ENCODE results near the gene SZT2. TPM values are rescaled to one million over a fixed set of nuclear protein-coding genes. Genes with fewer than 3 reads are reported as not detected.
A peak's percentile ranks its signal among the peaks of the same experiment; 100 is the strongest.
"Not testable (repeated sequence)": the region's sequence is repeated elsewhere in the genome, so short reads cannot be mapped to it uniquely, and the experiment has no call there.

SZT2 gene
- total and polyA plus RNA-seq, 4 experiments from 2014 or later: 0.69 to 153 (median 72.1) TPM

DNA sequence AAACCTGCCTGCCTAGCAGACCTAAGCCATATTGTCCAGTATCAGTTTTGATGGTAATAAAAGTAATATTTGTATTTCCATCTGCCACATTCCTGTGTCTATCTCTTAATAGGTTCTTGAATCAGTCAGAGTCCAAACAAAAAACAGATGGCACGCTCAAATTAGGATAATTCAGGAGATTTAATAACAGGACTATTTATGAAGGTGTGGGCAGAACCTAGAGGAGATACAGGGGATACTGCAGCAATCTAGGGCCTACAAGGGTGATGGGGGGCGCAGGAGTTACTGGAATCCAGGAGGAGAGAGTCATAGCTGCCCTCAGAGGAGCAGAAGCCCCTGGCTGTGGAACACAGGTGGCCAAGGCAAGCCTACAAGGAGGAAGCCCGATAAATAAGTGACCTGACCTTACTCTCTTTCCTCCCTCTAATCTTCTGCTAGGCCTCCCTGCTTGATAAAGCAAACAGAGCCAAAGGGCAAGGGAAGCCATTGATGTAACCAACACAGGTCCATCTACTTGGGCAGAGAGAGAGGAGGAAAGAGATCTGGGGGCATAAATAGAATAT is 75.9 kb downstream of the SZT2 start:
- Histone ChIP-seq H3K9me3 (ENCODE audit: control insufficient read depth in 1 of 2, low read length in 2 of 2) (no peaks in the 10 kb centered on the region), H3K36me3 (ENCODE audit: insufficient read depth, low read length) (no peaks in the 10 kb centered on the region), H3K27me3 (ENCODE audit: insufficient read depth, low read length) (no peaks in the 10 kb centered on the region), H3K27ac (ENCODE audit: low read depth, low read length) (no peak overlapping the region), H3K4me1 (ENCODE audit: insufficient read depth, low read length) (peaks cover 4% of the 10 kb centered on the region), H3K4me3 (ENCODE audit: low read length in 2 of 2) (no peak overlapping the region)
- no peaks in the 10 kb centered on the region for H3K27me3 Mint-ChIP-seq
- no peak overlapping the region for H3K4me3 Mint-ChIP-seq
- no peaks in the 10 kb centered on the region for H3K36me3 Mint-ChIP-seq
- peaks cover 0 to 1% (median 0%) of the 10 kb centered on the region in 8 donors for H3K9me3 Mint-ChIP-seq
- H3K4me1 Mint-ChIP-seq: peaks cover 4 to 8% (median 7%) of the 10 kb centered on the region in 4 donors
- no peak for DNase-seq
- H3K27ac Mint-ChIP-seq: peak overlapping the region in 1 of 7 donors; percentile 14
- POLR2A ChIA-PET (ENCODE audit: partially characterized antibody): no interaction called here
- intact Hi-C loops (cut with micrococcal nuclease): no loop called here
- CTCF ChIA-PET (ENCODE audit: partially characterized antibody): no interaction called here

DNA sequence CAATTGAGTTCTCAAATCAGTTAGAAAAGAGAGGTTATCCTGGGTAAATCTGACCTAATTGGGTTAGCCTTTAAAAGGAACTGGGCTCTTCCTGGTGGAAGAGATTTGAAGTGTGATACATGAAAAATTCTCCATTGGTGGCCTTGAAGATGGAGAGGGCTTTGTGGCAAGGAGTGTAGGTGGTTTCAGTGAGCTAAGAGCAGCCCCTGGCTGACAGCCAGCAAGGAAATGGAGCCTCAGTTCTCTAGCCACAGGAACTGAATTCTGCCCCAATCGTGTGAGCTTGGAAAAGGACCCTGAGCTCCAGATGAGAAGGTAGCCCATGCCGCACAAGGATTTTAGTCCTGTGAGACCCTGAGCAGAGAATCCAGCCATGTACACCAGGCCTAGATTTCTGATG is 76.7 kb downstream of the SZT2 start:
- H3K4me1 ChIP-seq (ENCODE audit: insufficient read depth, low read length): peaks cover 4% of the 10 kb centered on the region
- DNase-seq: no peak
- no peaks in the 10 kb centered on the region for H3K36me3 Mint-ChIP-seq
- H3K9me3 Mint-ChIP-seq: no peaks in the 10 kb centered on the region
- no peak overlapping the region for H3K27ac ChIP-seq (ENCODE audit: low read depth, low read length)
- H3K27ac Mint-ChIP-seq: peak overlapping the region in 1 of 7 donors; percentile 31
- no peaks in the 10 kb centered on the region for H3K27me3 ChIP-seq (ENCODE audit: insufficient read depth, low read length)
- peak overlapping the region in 1 of 8 donors; percentile 45 for H3K4me3 Mint-ChIP-seq
- peaks cover 4 to 8% (median 7%) of the 10 kb centered on the region in 4 donors for H3K4me1 Mint-ChIP-seq
- no peaks in the 10 kb centered on the region for H3K27me3 Mint-ChIP-seq
- no peaks in the 10 kb centered on the region for H3K36me3 ChIP-seq (ENCODE audit: insufficient read depth, low read length)
- H3K4me3 ChIP-seq (ENCODE audit: low read length in 2 of 2): no peak overlapping the region
- CTCF ChIA-PET (ENCODE audit: partially characterized antibody): no interaction called here
- POLR2A ChIA-PET (ENCODE audit: partially characterized antibody): no interaction called here
- intact Hi-C loops (cut with micrococcal nuclease): no loop called here
- H3K9me3 ChIP-seq (ENCODE audit: control insufficient read depth in 1 of 2, low read length in 2 of 2): no peaks in the 10 kb centered on the region

- H3K4me1 Mint-ChIP-seq: peaks cover 4 to 8% (median 7%) of the 10 kb centered on the region in 4 donors
- no peaks in the 10 kb centered on the region for H3K36me3 Mint-ChIP-seq
- H3K27ac Mint-ChIP-seq: peak overlapping the region in 1 of 7 donors; percentile 48
- H3K4me1 ChIP-seq (ENCODE audit: insufficient read depth, low read length): peaks cover 4% of the 10 kb centered on the region
- H3K4me3 Mint-ChIP-seq: no peak overlapping the region
- H3K27me3 Mint-ChIP-seq: no peaks in the 10 kb centered on the region
- H3K27me3 ChIP-seq (ENCODE audit: insufficient read depth, low read length): no peaks in the 10 kb centered on the region
- no peaks in the 10 kb centered on the region for H3K36me3 ChIP-seq (ENCODE audit: insufficient read depth, low read length)
- DNase-seq: no peak
- H3K9me3 ChIP-seq (ENCODE audit: control insufficient read depth in 1 of 2, low read length in 2 of 2): no peaks in the 10 kb centered on the region
- intact Hi-C loops (cut with micrococcal nuclease): no loop called here
- CTCF ChIA-PET (ENCODE audit: partially characterized antibody): interaction anchor here (1.5 kb wide), 1 partner anchor 13 kb away, joined by 3 read pairs; no protein-coding TSS in a partner anchor
- no peak overlapping the region for H3K4me3 ChIP-seq (ENCODE audit: low read length in 2 of 2)
- POLR2A ChIA-PET (ENCODE audit: partially characterized antibody): no interaction called here
- no peak overlapping the region for H3K27ac ChIP-seq (ENCODE audit: low read depth, low read length)
- H3K9me3 Mint-ChIP-seq: no peaks in the 10 kb centered on the region
Observed at GRCh38 chr1:43468414-43468813, 78.7 kb downstream of the SZT2 start.

DNA sequence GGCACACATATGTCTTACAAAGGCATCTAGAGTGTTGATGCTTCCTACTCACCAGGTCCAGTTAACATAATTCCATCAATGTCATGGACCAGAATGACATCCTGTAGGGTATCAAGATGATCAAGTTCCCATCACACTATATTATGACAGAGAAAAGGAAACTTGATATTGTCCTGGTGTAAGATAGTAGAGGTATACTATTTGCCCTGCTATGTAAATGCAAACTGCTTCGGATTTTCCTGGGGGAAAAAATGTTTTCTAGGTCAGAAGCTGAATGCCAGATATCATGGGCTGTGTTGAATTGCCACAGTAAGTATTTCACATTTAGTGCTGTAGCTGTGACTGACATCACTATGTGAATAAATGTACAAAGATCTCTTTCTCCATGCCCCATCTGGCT is 80.2 kb downstream of the SZT2 start:
- intact Hi-C loops (cut with micrococcal nuclease): no loop called here
- Mint-ChIP-seq H3K9me3 (no peaks in the 10 kb centered on the region), H3K4me3 (no peak overlapping the region), H3K36me3 (no peaks in the 10 kb centered on the region), H3K27ac (no peak overlapping the region), H3K27me3 (peaks cover 2 to 5% of the 10 kb centered on the region in 2 donors), H3K4me1 (peaks cover 4 to 8% (median 7%) of the 10 kb centered on the region in 4 donors)
- H3K4me1 ChIP-seq (ENCODE audit: insufficient read depth, low read length): peaks cover 4% of the 10 kb centered on the region
- no peak overlapping the region for H3K27ac ChIP-seq (ENCODE audit: low read depth, low read length)
- no peaks in the 10 kb centered on the region for H3K9me3 ChIP-seq (ENCODE audit: control insufficient read depth in 1 of 2, low read length in 2 of 2)
- no peaks in the 10 kb centered on the region for H3K36me3 ChIP-seq (ENCODE audit: insufficient read depth, low read length)
- ChIA-PET CTCF (ENCODE audit: partially characterized antibody) (no interaction called here), POLR2A (ENCODE audit: partially characterized antibody) (no interaction called here)
- no peak overlapping the region for H3K4me3 ChIP-seq (ENCODE audit: low read length in 2 of 2)
- DNase-seq: no peak
- no peaks in the 10 kb centered on the region for H3K27me3 ChIP-seq (ENCODE audit: insufficient read depth, low read length)

DNA sequence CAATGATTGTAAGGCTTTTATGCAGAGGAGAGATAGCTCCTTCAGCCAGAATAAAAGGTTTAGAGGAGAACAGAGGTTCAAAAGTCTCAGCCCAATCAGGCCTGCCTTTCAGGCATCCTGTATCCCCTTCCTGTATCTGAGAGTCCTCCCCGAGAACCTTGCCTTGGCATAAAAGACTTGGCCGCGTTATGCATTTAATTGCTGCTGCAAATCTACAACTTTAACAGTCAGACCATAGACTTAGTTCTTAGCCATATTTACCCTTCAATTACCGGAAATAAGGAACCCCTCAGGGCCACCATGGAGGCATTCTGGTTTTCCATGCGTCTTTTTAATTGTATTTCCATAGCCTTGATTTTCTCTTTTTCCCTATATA is 82.4 kb downstream of the SZT2 start:
- POLR2A ChIA-PET (ENCODE audit: partially characterized antibody): no interaction called here

GRCh38 chr1:43472463-43473151 is 82.9 kb downstream of the SZT2 start:
- H3K27me3 ChIP-seq (ENCODE audit: insufficient read depth, low read length); H3K4me1 ChIP-seq (ENCODE audit: insufficient read depth, low read length); H3K36me3 ChIP-seq (ENCODE audit: insufficient read depth, low read length); H3K9me3 ChIP-seq (ENCODE audit: control insufficient read depth in 1 of 2, low read length in 2 of 2); intact Hi-C loops (cut with micrococcal nuclease); DNase-seq; H3K27ac ChIP-seq (ENCODE audit: low read depth, low read length); H3K27me3 Mint-ChIP-seq; H3K4me3 ChIP-seq (ENCODE audit: low read length in 2 of 2); H3K9me3 Mint-ChIP-seq; H3K4me3 Mint-ChIP-seq; POLR2A ChIA-PET (ENCODE audit: partially characterized antibody); H3K36me3 Mint-ChIP-seq; CTCF ChIA-PET (ENCODE audit: partially characterized antibody); H3K4me1 Mint-ChIP-seq: not testable (repeated sequence)
- H3K27ac Mint-ChIP-seq: peak overlapping the region in 1 of 7 donors; percentile 9

More for the DNA sequence above, 82.4 kb downstream of the SZT2 start:
- peaks cover 2 to 8% of the 10 kb centered on the region in 2 donors for H3K27me3 Mint-ChIP-seq
- CTCF ChIA-PET (ENCODE audit: partially characterized antibody): no interaction called here
- no peaks in the 10 kb centered on the region for H3K27me3 ChIP-seq (ENCODE audit: insufficient read depth, low read length)
- H3K9me3 ChIP-seq (ENCODE audit: control insufficient read depth in 1 of 2, low read length in 2 of 2): no peaks in the 10 kb centered on the region
- no peaks in the 10 kb centered on the region for H3K36me3 ChIP-seq (ENCODE audit: insufficient read depth, low read length)
- H3K9me3 Mint-ChIP-seq: no peaks in the 10 kb centered on the region
- no peak overlapping the region for H3K27ac Mint-ChIP-seq
- no peak overlapping the region for H3K4me3 Mint-ChIP-seq
- H3K4me1 Mint-ChIP-seq: no peaks in the 10 kb centered on the region
- H3K4me3 ChIP-seq (ENCODE audit: low read length in 2 of 2): no peak overlapping the region
- H3K4me1 ChIP-seq (ENCODE audit: insufficient read depth, low read length): no peaks in the 10 kb centered on the region
- no peak overlapping the region for H3K27ac ChIP-seq (ENCODE audit: low read depth, low read length)
- no peaks in the 10 kb centered on the region for H3K36me3 Mint-ChIP-seq
- DNase-seq: no peak
- intact Hi-C loops (cut with micrococcal nuclease): no loop called here

DNA sequence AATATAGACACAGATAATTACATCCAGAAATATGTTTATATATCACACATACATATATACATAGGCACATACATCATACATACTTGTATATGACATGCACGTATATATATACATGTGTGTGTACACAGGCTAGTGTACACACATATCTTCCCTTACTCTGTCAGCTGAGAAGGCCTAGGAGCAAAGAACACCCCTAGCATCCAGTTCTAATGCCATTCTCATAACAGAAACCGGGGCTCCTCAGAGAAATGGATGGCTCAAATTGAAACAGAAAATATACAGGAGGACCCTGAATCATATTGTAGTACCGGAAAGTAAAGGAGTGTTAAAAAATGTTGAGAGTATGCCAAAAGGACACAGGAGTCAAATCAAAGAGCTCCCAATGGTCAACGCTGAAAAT is 83.8 kb downstream of the SZT2 start:
- H3K4me1 Mint-ChIP-seq: no peaks in the 10 kb centered on the region
- CTCF ChIA-PET (ENCODE audit: partially characterized antibody): no interaction called here

More for the DNA sequence above, 83.8 kb downstream of the SZT2 start:
- Mint-ChIP-seq H3K9me3 (no peaks in the 10 kb centered on the region), H3K27me3 (peaks cover 2 to 8% of the 10 kb centered on the region in 2 donors), H3K27ac (no peak overlapping the region), H3K4me3 (no peak overlapping the region), H3K36me3 (no peaks in the 10 kb centered on the region)
- Histone ChIP-seq H3K27ac (ENCODE audit: low read depth, low read length) (no peak overlapping the region), H3K27me3 (ENCODE audit: insufficient read depth, low read length) (no peaks in the 10 kb centered on the region), H3K9me3 (ENCODE audit: control insufficient read depth in 1 of 2, low read length in 2 of 2) (no peaks in the 10 kb centered on the region), H3K36me3 (ENCODE audit: insufficient read depth, low read length) (no peaks in the 10 kb centered on the region), H3K4me1 (ENCODE audit: insufficient read depth, low read length) (no peaks in the 10 kb centered on the region), H3K4me3 (ENCODE audit: low read length in 2 of 2) (no peak overlapping the region)
- intact Hi-C loops (cut with micrococcal nuclease): no loop called here
- POLR2A ChIA-PET (ENCODE audit: partially characterized antibody): no interaction called here
- no peak for DNase-seq

All from CD4-positive, alpha-beta memory T cell (primary cell).